ENCODE measurements around the gene CDC37L1. TPM values are rescaled to one million over a fixed set of nuclear protein-coding genes. Genes with fewer than 3 reads are reported as not detected.
A peak's percentile ranks its signal among the peaks of the same experiment; 100 is the strongest.

The CDC37L1 gene
- total and polyA plus RNA-seq, 7 experiments from 2014 or later: 13.4 to 28.0 (median 21.9) TPM

DNA sequence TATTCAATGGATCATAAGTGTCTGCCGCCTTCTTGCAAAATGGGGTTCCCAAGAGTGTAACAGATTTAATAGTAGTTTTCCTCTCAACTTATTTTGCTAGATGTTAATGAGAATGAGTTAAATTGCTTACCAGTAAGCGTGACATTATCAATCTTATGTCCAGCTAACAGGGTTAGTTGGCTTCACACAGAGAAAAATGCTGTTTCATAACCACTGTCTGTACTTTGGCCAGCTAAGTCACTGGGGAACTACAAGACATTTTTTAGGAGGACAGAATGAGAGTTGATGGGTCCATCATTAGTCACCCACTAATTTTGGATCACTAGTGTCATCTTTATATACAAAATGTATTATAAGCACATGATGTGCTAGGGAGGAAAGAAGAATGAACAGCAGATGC, 1.4 kb downstream of the CDC37L1 start:
- Mint-ChIP-seq H3K27ac (no peak overlapping the region), H3K4me1 (peaks cover 11 to 28% (median 26%) of the 10 kb centered on the region in 7 donors), H3K27me3 (no peaks in the 10 kb centered on the region), H3K36me3 (peaks cover 5 to 20% (median 14%) of the 10 kb centered on the region in 5 donors), H3K9me3 (peaks cover 0 to under 1% (median 0%) of the 10 kb centered on the region in 11 donors), H3K4me3 (no peak overlapping the region)
- POLR2A ChIA-PET: interaction anchor here (1.4 to 5.2 kb wide), 6 partner anchors 13 to 1154 kb away, joined by 3 to 38 read pairs (median 6); partner anchors contain the start of genes AK3, PLPP6, RFX3 and SPATA6L
- CTCF ChIA-PET: no interaction called here
- H3K9me3 ChIP-seq (ENCODE audit: control insufficient read depth in 2 of 3, low read length in 3 of 3): no peaks in the 10 kb centered on the region
- H3K27me3 ChIP-seq (ENCODE audit: control insufficient read depth in 2 of 2, insufficient read depth in 2 of 2, low read length in 2 of 2): no peaks in the 10 kb centered on the region
- H3K27ac ChIP-seq (ENCODE audit: low read depth, low read length): peak overlapping the region; percentile 95
- H3K4me1 ChIP-seq (ENCODE audit: control insufficient read depth in 2 of 2, insufficient read depth in 2 of 2, low read length in 2 of 2): peaks cover 15 to 19% of the 10 kb centered on the region in 2 donors
- intact Hi-C loops (cut with micrococcal nuclease): loop anchor here in 1 of 2 donors (1.0 to 2.0 kb wide), 2 partner anchors 9 to 16 kb away; no protein-coding TSS in a partner anchor
- H3K4me3 ChIP-seq (ENCODE audit: low read length): peak overlapping the region; percentile 72
- H3K36me3 ChIP-seq (ENCODE audit: control insufficient read depth in 2 of 3, insufficient read depth in 3 of 3, low read length in 3 of 3): peaks cover 0 to 7% (median 2%) of the 10 kb centered on the region in 3 experiments
- no peak for DNase-seq
- ATAC-seq: no peak

DNA sequence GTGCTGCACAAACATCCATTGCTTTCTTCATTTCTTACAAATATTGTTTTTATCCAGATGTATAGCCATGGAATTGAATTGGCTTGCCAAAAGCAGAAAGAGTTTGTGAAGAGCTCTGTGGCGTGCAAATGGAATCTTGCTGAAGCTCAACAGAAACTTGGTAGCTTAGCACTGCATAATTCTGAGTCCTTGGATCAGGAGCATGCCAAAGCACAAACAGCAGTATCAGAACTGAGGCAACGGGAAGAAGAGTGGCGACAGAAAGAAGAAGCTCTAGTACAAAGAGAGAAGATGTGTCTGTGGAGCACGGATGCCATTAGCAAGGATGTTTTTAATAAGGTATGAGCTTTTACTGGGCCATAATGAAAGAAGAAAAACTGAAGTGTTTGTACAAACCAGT, 5.5 kb downstream of the CDC37L1 start:
- H3K27me3 ChIP-seq (ENCODE audit: control insufficient read depth in 2 of 2, insufficient read depth in 2 of 2, low read length in 2 of 2): no peaks in the 10 kb centered on the region
- H3K36me3 Mint-ChIP-seq: peaks cover 5 to 32% (median 19%) of the 10 kb centered on the region in 5 donors
- DNase-seq (no peak), ATAC-seq (no peak)
- H3K36me3 ChIP-seq (ENCODE audit: control insufficient read depth in 2 of 3, insufficient read depth in 3 of 3, low read length in 3 of 3): peaks cover 0 to 13% (median 9%) of the 10 kb centered on the region in 3 experiments
- peak overlapping the region in 2 of 10 donors; percentile 1 to 15 for H3K4me3 Mint-ChIP-seq
- no peaks in the 10 kb centered on the region for H3K27me3 Mint-ChIP-seq
- H3K4me3 ChIP-seq (ENCODE audit: low read length): no peak overlapping the region
- no peak overlapping the region for H3K27ac ChIP-seq (ENCODE audit: low read depth, low read length)
- intact Hi-C loops (cut with micrococcal nuclease): no loop called here
- H3K9me3 ChIP-seq (ENCODE audit: control insufficient read depth in 2 of 3, low read length in 3 of 3): no peaks in the 10 kb centered on the region
- peak overlapping the region in 3 of 9 donors; percentile 12 to 29 (median 16) for H3K27ac Mint-ChIP-seq
- POLR2A ChIA-PET: interaction anchor here (1.2 to 5.2 kb wide), 2 partner anchors 10 to 21 kb away, joined by 3 to 38 read pairs; partner anchors contain the start of genes PLPP6 and SPATA6L
- CTCF ChIA-PET: interaction anchor here (1.2 kb wide), 1 partner anchor 22 kb away, joined by 3 read pairs; no protein-coding TSS in a partner anchor
- H3K4me1 ChIP-seq (ENCODE audit: control insufficient read depth in 2 of 2, insufficient read depth in 2 of 2, low read length in 2 of 2): peaks cover 11 to 15% of the 10 kb centered on the region in 2 donors
- H3K9me3 Mint-ChIP-seq: no peaks in the 10 kb centered on the region
- H3K4me1 Mint-ChIP-seq: peaks cover 11 to 54% (median 46%) of the 10 kb centered on the region in 7 donors

DNA sequence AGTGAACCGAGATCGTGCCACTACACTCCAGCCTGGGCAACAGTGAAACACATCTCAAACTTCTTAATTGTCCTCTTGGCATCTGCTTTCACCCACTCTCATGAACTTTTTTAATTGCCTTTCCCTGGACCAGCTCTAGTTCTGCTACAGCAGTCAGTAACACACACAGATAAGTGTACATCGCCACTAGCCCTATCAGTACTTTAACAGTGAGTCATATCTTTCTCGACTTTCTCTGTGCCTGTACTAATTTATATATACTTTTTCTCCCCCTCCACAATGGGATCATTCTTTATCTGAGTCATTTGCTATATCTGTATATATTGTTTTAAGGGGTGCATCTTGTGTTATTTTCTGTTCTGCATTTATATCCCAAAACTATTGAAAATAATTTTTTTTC, 6.7 kb downstream of the CDC37L1 start:
- H3K4me3 Mint-ChIP-seq: peak overlapping the region in 3 of 10 donors; percentile 5 to 28 (median 19)
- Histone ChIP-seq H3K27ac (ENCODE audit: low read depth, low read length) (no peak overlapping the region), H3K27me3 (ENCODE audit: control insufficient read depth in 2 of 2, insufficient read depth in 2 of 2, low read length in 2 of 2) (no peaks in the 10 kb centered on the region), H3K9me3 (ENCODE audit: control insufficient read depth in 2 of 3, low read length in 3 of 3) (no peaks in the 10 kb centered on the region), H3K36me3 (ENCODE audit: control insufficient read depth in 2 of 3, insufficient read depth in 3 of 3, low read length in 3 of 3) (peaks cover 0 to 18% (median 11%) of the 10 kb centered on the region in 3 experiments), H3K4me3 (ENCODE audit: low read length) (no peak overlapping the region), H3K4me1 (ENCODE audit: control insufficient read depth in 2 of 2, insufficient read depth in 2 of 2, low read length in 2 of 2) (peaks cover 7 to 8% of the 10 kb centered on the region in 2 donors)
- peaks cover 16 to 67% (median 59%) of the 10 kb centered on the region in 7 donors for H3K4me1 Mint-ChIP-seq
- H3K36me3 Mint-ChIP-seq: peaks cover 5 to 43% (median 19%) of the 10 kb centered on the region in 5 donors
- DNase-seq (no peak), ATAC-seq (no peak)
- ChIA-PET POLR2A (interaction anchor here (0.8 kb wide), 1 partner anchor 20 kb away, joined by 4 read pairs; the partner anchor contains the start of gene SPATA6L), CTCF (no interaction called here)
- H3K27ac Mint-ChIP-seq: peak overlapping the region in 4 of 9 donors; percentile 17 to 42 (median 34)
- H3K27me3 Mint-ChIP-seq: no peaks in the 10 kb centered on the region
- intact Hi-C loops (cut with micrococcal nuclease): no loop called here
- no peaks in the 10 kb centered on the region for H3K9me3 Mint-ChIP-seq

GRCh38 chr9:4686584-4686983, 7.2 kb downstream of the CDC37L1 start:
- H3K27ac ChIP-seq (ENCODE audit: low read depth, low read length): no peak overlapping the region
- Mint-ChIP-seq H3K27ac (no peak overlapping the region), H3K4me3 (peak overlapping the region in 1 of 10 donors; percentile 28), H3K4me1 (peaks cover 21 to 72% (median 64%) of the 10 kb centered on the region in 7 donors), H3K27me3 (no peaks in the 10 kb centered on the region), H3K9me3 (no peaks in the 10 kb centered on the region), H3K36me3 (peaks cover 5 to 48% (median 19%) of the 10 kb centered on the region in 5 donors)
- intact Hi-C loops (cut with micrococcal nuclease): no loop called here
- no peaks in the 10 kb centered on the region for H3K9me3 ChIP-seq (ENCODE audit: control insufficient read depth in 2 of 3, low read length in 3 of 3)
- H3K4me1 ChIP-seq (ENCODE audit: control insufficient read depth in 2 of 2, insufficient read depth in 2 of 2, low read length in 2 of 2): peaks cover 3 to 4% of the 10 kb centered on the region in 2 donors
- ChIA-PET POLR2A (interaction anchor here (0.8 kb wide), 1 partner anchor 21 kb away, joined by 4 read pairs; the partner anchor contains the start of gene SPATA6L), CTCF (no interaction called here)
- peaks cover 0 to 22% (median 11%) of the 10 kb centered on the region in 3 experiments for H3K36me3 ChIP-seq (ENCODE audit: control insufficient read depth in 2 of 3, insufficient read depth in 3 of 3, low read length in 3 of 3)
- no peak for ATAC-seq
- DNase-seq: no peak
- no peak overlapping the region for H3K4me3 ChIP-seq (ENCODE audit: low read length)
- H3K27me3 ChIP-seq (ENCODE audit: control insufficient read depth in 2 of 2, insufficient read depth in 2 of 2, low read length in 2 of 2): no peaks in the 10 kb centered on the region

GRCh38 chr9:4689021-4689420, 9.7 kb downstream of the CDC37L1 start:
- no peak for ATAC-seq
- intact Hi-C loops (cut with micrococcal nuclease): loop anchor here in 1 of 2 donors (1.0 to 2.0 kb wide), 2 partner anchors 9 to 16 kb away; no protein-coding TSS in a partner anchor
- Mint-ChIP-seq H3K36me3 (peaks cover 5 to 54% (median 26%) of the 10 kb centered on the region in 5 donors), H3K4me1 (peaks cover 18 to 77% (median 61%) of the 10 kb centered on the region in 7 donors), H3K27me3 (no peaks in the 10 kb centered on the region), H3K27ac (peak overlapping the region in 4 of 9 donors; percentile 52 to 88 (median 68)), H3K4me3 (peak overlapping the region in 2 of 10 donors; percentile 16 to 36), H3K9me3 (no peaks in the 10 kb centered on the region)
- no peak for DNase-seq
- no peak overlapping the region for H3K4me3 ChIP-seq (ENCODE audit: low read length)
- peaks cover 3 to 4% of the 10 kb centered on the region in 2 donors for H3K4me1 ChIP-seq (ENCODE audit: control insufficient read depth in 2 of 2, insufficient read depth in 2 of 2, low read length in 2 of 2)
- POLR2A ChIA-PET: interaction anchor here (1.0 to 1.8 kb wide), 2 partner anchors 10 to 23 kb away, joined by 3 to 10 read pairs; partner anchors contain the start of genes CDC37L1 and SPATA6L
- peaks cover 4 to 24% (median 11%) of the 10 kb centered on the region in 3 experiments for H3K36me3 ChIP-seq (ENCODE audit: control insufficient read depth in 2 of 3, insufficient read depth in 3 of 3, low read length in 3 of 3)
- H3K27me3 ChIP-seq (ENCODE audit: control insufficient read depth in 2 of 2, insufficient read depth in 2 of 2, low read length in 2 of 2): no peaks in the 10 kb centered on the region
- H3K27ac ChIP-seq (ENCODE audit: low read depth, low read length): no peak overlapping the region
- CTCF ChIA-PET: no interaction called here
- H3K9me3 ChIP-seq (ENCODE audit: control insufficient read depth in 2 of 3, low read length in 3 of 3): no peaks in the 10 kb centered on the region

DNA sequence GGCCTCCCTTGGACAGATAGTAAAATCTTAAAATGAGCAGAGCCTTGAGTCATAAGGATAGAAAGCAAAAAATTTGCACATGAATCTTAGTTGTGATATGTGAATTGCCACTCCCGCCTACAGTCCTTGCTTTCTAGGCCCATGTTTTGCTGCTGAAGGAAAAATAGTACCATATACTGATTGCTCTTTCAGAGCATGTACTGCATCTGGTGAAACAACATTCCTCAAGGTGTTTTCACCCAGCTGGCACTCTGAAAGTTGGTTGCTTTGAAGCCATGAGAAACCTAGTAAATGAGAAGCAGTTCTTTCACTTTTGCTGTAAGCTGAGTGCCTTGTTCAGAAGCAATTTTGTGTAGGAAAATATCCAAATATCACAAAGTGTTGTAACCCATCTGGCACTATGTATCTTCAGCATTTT, 10.3 kb downstream of the CDC37L1 start:
- intact Hi-C loops (cut with micrococcal nuclease): loop anchor here in 1 of 2 donors (1.0 to 2.0 kb wide), 2 partner anchors 9 to 15 kb away; no protein-coding TSS in a partner anchor
- H3K9me3 Mint-ChIP-seq: no peaks in the 10 kb centered on the region
- peaks cover 4 to 57% (median 26%) of the 10 kb centered on the region in 5 donors for H3K36me3 Mint-ChIP-seq
- H3K27ac Mint-ChIP-seq: peak overlapping the region in 7 of 9 donors; percentile 9 to 84 (median 61)
- Histone ChIP-seq H3K27ac (ENCODE audit: low read depth, low read length) (no peak overlapping the region), H3K4me1 (ENCODE audit: control insufficient read depth in 2 of 2, insufficient read depth in 2 of 2, low read length in 2 of 2) (peaks cover 3 to 4% of the 10 kb centered on the region in 2 donors), H3K36me3 (ENCODE audit: control insufficient read depth in 2 of 3, insufficient read depth in 3 of 3, low read length in 3 of 3) (peaks cover 5 to 27% (median 11%) of the 10 kb centered on the region in 3 experiments), H3K9me3 (ENCODE audit: control insufficient read depth in 2 of 3, low read length in 3 of 3) (no peaks in the 10 kb centered on the region), H3K4me3 (ENCODE audit: low read length) (no peak overlapping the region), H3K27me3 (ENCODE audit: control insufficient read depth in 2 of 2, insufficient read depth in 2 of 2, low read length in 2 of 2) (no peaks in the 10 kb centered on the region)
- no peak for DNase-seq
- POLR2A ChIA-PET: interaction anchor here (0.7 kb wide), 1 partner anchor 26 kb away, joined by 3 read pairs; no protein-coding TSS in a partner anchor
- no peak for ATAC-seq
- CTCF ChIA-PET: no interaction called here
- no peaks in the 10 kb centered on the region for H3K27me3 Mint-ChIP-seq
- no peak overlapping the region for H3K4me3 Mint-ChIP-seq
- peaks cover 18 to 74% (median 55%) of the 10 kb centered on the region in 7 donors for H3K4me1 Mint-ChIP-seq
